Measurements from ENCODE around the gene TNFSF13.

TNFSF13 gene

DNA sequence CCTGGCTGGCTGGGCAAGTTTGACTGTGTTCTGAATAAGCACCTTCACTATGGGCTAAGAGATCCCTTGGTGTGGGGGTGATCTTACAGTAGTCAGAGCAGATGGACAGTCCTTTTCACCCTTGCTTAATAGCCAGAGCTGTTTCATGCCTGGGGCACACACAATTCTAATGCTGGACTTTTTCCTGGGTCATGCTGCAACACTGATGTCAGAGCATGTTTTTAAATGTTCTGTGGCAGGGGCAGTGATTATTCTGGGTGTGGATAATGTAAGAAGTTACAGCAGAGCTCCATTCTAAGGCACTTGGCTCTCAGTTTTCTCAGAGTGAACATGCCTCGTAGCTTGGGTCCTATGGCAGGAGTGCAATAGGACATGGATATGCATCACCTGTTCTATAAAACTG, 16.9 kb downstream of the TNFSF13 start:
- DNase-seq (ENCODE audit: low read depth) = no peak

DNA sequence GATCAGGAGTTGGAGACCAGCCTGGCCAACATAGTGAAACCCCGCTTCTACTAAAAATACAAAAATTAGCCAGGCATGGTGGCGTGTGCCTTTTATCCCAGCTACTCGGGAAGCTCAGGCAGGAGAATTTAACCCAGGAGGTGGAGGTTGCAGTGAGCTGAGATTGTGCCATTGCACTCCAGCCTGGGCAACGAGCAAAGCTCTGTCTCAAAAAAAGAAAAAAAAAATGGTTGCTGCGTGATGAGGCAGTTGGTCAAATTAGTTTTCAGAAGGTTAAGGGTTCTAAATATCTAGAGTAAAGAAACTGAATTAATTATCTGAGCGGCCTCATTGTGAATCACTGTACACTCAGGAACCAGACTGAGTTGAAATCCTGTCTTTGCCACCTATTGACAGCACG, 17.4 kb downstream of the TNFSF13 start:
- DNase-seq (ENCODE audit: low read depth) = no peak

DNA sequence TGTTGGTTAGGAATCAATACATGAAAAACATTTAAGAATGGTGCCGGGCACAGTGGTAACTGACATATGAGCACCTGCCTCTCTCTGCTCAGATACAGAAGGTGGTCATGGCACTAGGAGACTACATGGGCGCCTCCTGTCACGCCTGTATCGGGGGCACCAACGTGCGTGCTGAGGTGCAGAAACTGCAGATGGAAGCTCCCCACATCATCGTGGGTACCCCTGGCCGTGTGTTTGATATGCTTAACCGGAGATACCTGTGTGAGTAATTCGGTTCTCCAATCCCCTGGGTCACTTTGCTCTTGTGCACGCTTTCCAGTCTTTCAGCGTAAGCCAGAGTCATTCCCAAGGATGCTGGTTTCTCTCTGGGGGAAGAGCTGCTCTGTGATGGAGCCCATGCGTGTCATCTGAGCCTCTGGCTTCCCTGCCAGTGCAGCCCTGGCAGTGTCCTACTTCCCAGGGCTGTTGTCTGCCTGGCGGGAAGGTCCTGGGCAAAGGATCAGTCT, 17.9 kb downstream of the TNFSF13 start:
- DNase-seq (ENCODE audit: low read depth) = no peak

DNA sequence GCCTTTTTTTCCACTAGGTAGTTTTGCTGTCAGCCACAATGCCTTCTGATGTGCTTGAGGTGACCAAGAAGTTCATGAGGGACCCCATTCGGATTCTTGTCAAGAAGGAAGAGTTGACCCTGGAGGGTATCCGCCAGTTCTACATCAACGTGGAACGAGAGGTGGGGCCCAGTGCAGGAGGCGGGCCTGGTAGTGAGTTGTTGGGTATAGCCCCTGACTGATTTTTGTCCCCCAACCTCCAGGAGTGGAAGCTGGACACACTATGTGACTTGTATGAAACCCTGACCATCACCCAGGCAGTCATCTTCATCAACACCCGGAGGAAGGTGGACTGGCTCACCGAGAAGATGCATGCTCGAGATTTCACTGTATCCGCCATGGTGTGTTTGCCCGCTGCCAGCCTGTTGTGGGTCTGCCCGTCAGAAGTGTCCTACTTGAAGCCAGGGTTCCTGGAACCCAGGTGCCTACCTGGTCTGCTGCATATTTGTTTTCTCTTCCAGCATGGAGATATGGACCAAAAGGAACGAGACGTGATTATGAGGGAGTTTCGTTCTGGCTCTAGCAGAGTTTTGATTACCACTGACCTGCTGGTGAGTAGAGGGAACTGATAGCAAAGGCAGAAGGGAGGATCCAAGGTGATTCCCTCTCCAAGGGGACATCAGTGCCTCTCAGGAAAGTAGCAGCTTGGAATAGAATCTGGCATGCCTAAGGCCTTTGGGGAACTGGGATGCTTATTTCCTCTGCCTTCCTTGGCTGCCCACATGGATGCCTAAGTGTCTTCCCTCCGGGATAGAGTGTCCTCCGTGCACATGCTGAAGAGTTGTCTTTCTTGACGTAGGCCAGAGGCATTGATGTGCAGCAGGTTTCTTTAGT, 19.0 kb downstream of the TNFSF13 start:
- DNase-seq (ENCODE audit: low read depth) = no peak

GRCh38 chr17:7579001-7579833, 20.7 kb downstream of the TNFSF13 start, which contains the start of gene CD68:
Gene CD68, plus strand, starts transcription at chr17:7579638. Its CDS starts 40 bp downstream, at chr17:7579678.
- DNase-seq (ENCODE audit: low read depth) = no peak

DNA sequence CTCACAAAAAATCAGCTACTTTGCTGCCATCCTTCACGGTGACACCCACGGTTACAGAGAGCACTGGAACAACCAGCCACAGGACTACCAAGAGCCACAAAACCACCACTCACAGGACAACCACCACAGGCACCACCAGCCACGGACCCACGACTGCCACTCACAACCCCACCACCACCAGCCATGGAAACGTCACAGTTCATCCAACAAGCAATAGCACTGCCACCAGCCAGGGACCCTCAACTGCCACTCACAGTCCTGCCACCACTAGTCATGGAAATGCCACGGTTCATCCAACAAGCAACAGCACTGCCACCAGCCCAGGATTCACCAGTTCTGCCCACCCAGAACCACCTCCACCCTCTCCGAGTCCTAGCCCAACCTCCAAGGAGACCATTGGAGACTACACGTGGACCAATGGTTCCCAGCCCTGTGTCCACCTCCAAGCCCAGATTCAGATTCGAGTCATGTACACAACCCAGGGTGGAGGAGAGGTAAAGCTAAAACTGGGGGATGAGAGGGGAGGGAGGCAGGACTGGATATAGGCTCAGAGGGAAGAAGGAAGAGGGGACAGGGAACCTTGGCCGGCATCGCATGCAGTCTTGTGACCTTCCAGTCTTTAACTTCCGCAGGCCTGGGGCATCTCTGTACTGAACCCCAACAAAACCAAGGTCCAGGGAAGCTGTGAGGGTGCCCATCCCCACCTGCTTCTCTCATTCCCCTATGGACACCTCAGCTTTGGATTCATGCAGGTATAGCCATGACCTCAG, 21.5 kb downstream of the TNFSF13 start:
- DNase-seq (ENCODE audit: low read depth) = no peak

- DNase-seq (ENCODE audit: low read depth) = no peak
These were observed 22.3 kb downstream of the TNFSF13 start for GRCh38 chr17:7580604-7581575.

GRCh38 chr17:7582396-7583252, 24.1 kb downstream of the TNFSF13 start:
- no peak for DNase-seq (ENCODE audit: low read depth)

DNA sequence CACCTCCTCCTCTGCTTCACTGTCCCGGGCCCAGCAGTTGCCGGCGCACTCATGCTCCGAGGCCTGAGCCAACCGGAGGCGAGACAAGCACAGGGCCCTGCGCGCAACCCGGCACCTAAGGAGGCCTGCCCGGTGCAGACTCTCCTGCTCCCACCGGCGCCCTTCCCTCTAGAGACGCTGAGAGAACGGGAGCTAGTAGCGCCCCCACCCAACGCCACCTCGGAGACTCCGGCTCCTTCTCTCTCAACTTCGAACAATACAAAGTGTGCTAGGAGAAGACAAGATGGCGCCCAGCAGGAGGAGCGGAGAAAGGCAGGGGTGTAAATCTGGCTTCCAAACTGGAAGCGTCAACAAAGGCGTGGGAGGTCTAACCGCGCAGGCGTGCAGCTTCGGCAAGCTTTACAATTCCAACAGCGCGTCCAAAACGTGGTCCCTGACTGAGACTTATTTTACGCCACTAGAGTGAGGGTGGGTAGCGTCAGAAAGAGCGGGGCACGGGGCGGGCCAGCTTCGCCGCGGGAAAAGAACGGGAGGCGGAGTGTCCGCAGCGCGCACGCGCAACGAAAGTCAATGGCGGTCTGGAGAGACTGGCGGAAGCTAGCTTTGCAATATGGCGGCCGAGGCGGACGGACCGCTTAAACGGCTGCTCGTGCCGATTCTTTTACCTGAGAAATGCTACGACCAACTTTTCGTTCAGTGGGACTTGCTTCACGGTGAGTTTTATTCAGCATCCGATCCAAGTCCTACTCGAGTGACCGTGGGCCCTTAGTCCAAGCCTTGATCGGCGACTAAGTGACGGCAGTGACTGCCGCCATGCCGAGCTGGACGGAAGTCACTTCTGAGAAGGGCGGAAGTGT, 24.9 kb downstream of the TNFSF13 start, which contains the start of gene MPDU1:
Gene MPDU1 (plus strand): TSS at position 600 of the 857 bp plus-strand sequence. CDS start 11 bp downstream, at position 611.
- peak; percentile 91 for DNase-seq (ENCODE audit: low read depth)

DNA sequence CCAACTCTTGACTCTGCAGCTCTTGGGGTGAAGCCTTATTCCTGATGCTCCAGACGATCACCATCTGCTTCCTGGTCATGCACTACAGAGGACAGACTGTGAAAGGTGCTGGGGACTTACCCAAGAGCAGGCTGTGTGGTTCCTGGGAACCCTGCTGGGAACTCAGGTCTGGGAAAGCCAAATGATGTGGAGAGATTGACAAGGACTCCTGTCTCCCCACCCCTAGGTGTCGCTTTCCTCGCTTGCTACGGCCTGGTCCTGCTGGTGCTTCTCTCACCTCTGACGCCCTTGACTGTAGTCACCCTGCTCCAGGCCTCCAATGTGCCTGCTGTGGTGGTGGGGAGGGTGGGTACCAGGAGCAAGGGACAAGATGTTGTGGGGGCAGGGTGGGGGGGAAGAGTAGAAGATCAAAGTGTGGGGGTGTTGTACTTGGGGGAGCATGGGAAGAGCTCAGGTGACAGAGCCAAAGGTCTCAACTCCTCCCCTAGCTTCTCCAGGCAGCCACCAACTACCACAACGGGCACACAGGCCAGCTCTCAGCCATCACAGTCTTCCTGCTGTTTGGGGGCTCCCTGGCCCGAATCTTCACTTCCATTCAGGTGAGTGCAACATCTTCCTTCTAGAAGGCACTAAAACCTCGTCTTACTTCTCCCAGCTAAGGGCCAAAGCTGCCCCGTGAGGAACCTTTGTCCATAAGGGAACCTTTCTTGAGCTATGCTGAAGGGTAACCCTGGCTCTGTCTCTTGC, 28.3 kb downstream of the TNFSF13 start:
- DNase-seq (ENCODE audit: low read depth) = no peak

- no peak for DNase-seq (ENCODE audit: low read depth)
These were observed 29.0 kb downstream of the TNFSF13 start for GRCh38 chr17:7587420-7588151.

GRCh38 chr17:7588553-7589203, 30.1 kb downstream of the TNFSF13 start:
- DNase-seq (ENCODE audit: low read depth) = no peak

- peak; percentile 35 for DNase-seq (ENCODE audit: low read depth)
These were observed 30.8 kb downstream of the TNFSF13 start for GRCh38 chr17:7589204-7589868.

DNA sequence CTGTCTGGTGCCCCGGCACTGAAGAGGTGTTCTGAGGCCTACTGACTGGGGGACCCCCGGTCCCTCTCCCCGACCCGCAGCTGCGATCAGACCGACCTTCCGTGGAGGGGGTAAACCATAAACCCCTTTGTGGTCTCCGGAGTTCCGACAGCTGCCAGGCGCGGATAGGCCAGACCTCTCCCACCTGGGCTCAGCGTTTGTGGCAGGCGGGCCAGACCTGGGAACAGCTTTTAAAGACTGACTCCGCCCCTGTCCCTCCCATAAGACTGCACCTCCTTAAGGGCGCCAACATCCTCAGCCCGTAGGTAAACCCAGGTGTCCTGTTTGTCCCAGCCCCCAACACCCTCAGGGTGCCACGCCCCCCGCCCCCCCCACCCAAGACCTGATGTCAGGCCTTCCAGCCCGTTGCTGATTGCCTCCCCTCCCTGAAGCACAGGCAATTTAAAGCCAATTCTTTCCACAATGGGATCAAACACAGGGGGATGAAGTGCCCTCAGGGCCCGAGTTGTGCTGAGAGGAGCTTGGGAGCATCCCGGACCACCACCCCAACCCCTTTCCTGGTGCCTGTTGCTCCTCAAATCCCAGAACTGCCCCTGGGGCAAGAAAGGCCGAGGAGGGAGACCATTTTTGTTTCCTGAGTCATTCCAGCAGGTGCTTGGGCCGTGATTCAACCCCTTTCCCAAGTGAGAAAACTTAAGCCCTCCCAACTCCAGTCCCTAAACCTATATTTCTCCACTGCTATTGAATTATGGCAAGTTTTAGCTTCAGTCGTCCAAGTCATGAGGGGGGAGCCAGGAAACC, 31.5 kb downstream of the TNFSF13 start, which contains the start of gene SOX15:
Gene SOX15 (minus strand): TSS at position 204 of the 801 bp plus-strand sequence. CDS start 418 bp downstream, outside the sequence.
- DNase-seq (ENCODE audit: low read depth) = no peak

- DNase-seq (ENCODE audit: low read depth) = no peak
These were observed 32.2 kb downstream of the TNFSF13 start for GRCh38 chr17:7590743-7591142.
